Spleen (tissue), 11 donors: Measurements from ENCODE around the gene BTBD7. TPM values are rescaled to one million over a fixed set of nuclear protein-coding genes. Genes with fewer than 3 reads are reported as not detected.

ENCODE experiments used
- DNase-seq: peaks from one replicate; pipeline ENCODE4 v3.0.0-alpha.2; 2020
- H3K27ac ChIP-seq, 8 donors: fragments of 200-600 bp; sonication (generic) in 7 of 8; 1 replicate in 4 of 8; 2 replicates in 4 of 8; pipeline versions ENCODE4 v1.5.0 to v1.8.0; 2016 to 2021; ENCODE audit warnings: inconsistent platforms in 4 of 8, mild to moderate bottlenecking in 4 of 8, moderate library complexity in 1 of 8
- H3K27me3 ChIP-seq, 7 donors: fragments of 200-600 bp; sonication (generic) in 6 of 7; replicated peaks in 1 of 7; 1 replicate in 4 of 7; 2 replicates in 3 of 7; pipeline versions ENCODE4 v1.5.0 to v1.8.0; 2016 to 2021; ENCODE audit warnings: inconsistent platforms in 3 of 7, mild to moderate bottlenecking in 1 of 7
- H3K36me3 ChIP-seq, 6 donors: fragments of 200-600 bp; sonication (generic) in 5 of 6; 1 replicate in 4 of 6; 2 replicates in 2 of 6; pipeline versions ENCODE4 v1.5.0 to v1.8.0; 2016 to 2021; ENCODE audit warnings: inconsistent platforms in 2 of 6
- H3K4me1 ChIP-seq, 6 donors: fragments of 200-600 bp; sonication (generic) in 5 of 6; 1 replicate in 3 of 6; 2 replicates in 3 of 6; pipeline versions ENCODE4 v1.5.0 to v1.8.0; 2016 to 2021; ENCODE audit warnings: inconsistent platforms in 3 of 6
- H3K4me3 ChIP-seq, 8 donors: fragments of 200-600 bp; sonication (generic) in 7 of 8; 1 replicate in 4 of 8; 2 replicates in 4 of 8; pipeline versions ENCODE4 v1.5.0 to v1.8.0; 2016 to 2021; ENCODE audit warnings: inconsistent platforms in 4 of 8, mild to moderate bottlenecking in 4 of 8, moderate library complexity in 2 of 8
- H3K9me3 ChIP-seq, 8 donors: fragments of 200-600 bp; sonication (generic) in 7 of 8; 1 replicate in 4 of 8; 2 replicates in 4 of 8; pipeline versions ENCODE4 v1.5.0 to v1.8.0; 2016 to 2021; ENCODE audit warnings: inconsistent platforms in 4 of 8
- CTCF ChIP-seq, 11 experiments: fragments of 200-600 bp in 7 of 11; fragments of 450-650 bp in 4 of 11; sonication (generic) in 4 of 11; IDR thresholded peaks in 8 of 11; conservative IDR thresholded peaks in 3 of 11; 1 replicate in 7 of 11; 2 replicates in 4 of 11; pipeline versions ENCODE4 v1.4.0 to v1.8.0; 2016 to 2021; ENCODE audit warnings: antibody characterized with exemption in 11 of 11, inconsistent platforms in 4 of 11, mild to moderate bottlenecking in 1 of 11
- POLR2A ChIP-seq, 3 donors: fragments of 450-650 bp; IDR thresholded peaks; one replicate each; pipeline ENCODE4 v1.5.1; 2017; ENCODE audit warnings: antibody characterized with exemption in 3 of 3, mild to moderate bottlenecking in 1 of 3
- POLR2AphosphoS5 ChIP-seq, 3 donors: sonication (generic); formaldehyde crosslinking; IDR thresholded peaks; one replicate each; pipeline ENCODE4 v1.5.1; 2017; ENCODE audit warnings: antibody characterized with exemption in 3 of 3
- WGBS, 5 donors: extraction: QIAGEN DNeasy Blood & Tissue Kit in 3 of 5; methylation state at CpG; one replicate each; pipeline versions ENCODE4 v1.1.5 to v1.1.7; 2013 to 2018; 5-methylcytosine and 5-hydroxymethylcytosine counted together
- intact Hi-C: fragments of 100-400 bp; cut with DNase I; formaldehyde crosslinking; loops from one replicate; pipeline ENCODE4 v1.15.0; 2023; ENCODE audit warnings: low total_unique reads
- polyA plus RNA-seq, 3 donors: library from polyadenylated mRNA; stranded (reverse); fragments of 200-250 nt; gene quantifications; one replicate each; pipeline ENCODE4 v1.2.1, GENCODE V29; 2013
- total RNA-seq, 7 donors: library from RNA; depleted of rRNA in 3 of 7; stranded (reverse); fragments of >200 nt in 3 of 7; fragmentation: NEBNext Ultra II Directional in 4 of 7; extraction: Animal tissue kit (Norgen Biotek cat#: 25700) in 4 of 7; gene quantifications; one replicate each; pipeline versions ENCODE4 v1.1.0 to v1.2.1, GENCODE V29; 2016 to 2021
- donor health status: healthy with polysubstance abuse.
- donor health status: DM: no; HTN: no; CAD: no; lungs with moderate emphysema.
- donor health status: DM: no; HTN: no; CAD: no.
- donor health status: Bipolar disorder and iron deficiency.
- donor health status: healthy.
- donor health status: DM: no; HTN: no; CAD: no.
- donor health status: DM: yes; HTN: yes; CAD: no.

Gene BTBD7
- total and polyA plus RNA-seq, 10 donors, result 5.0 to 48.4 (median 29.5) TPM

- 74 to 88% (median 86%) methylated on average over 2 of the region's 2 CpGs for WGBS, 5 donors
- H3K4me1 ChIP-seq, result peaks cover 0 to 68% (median 28%) of the 10 kb centered on the region in 6 donors
- DNase-seq, result no peak
These were observed 23.3 kb downstream of the BTBD7 start for GRCh38 chr14:93309427-93309966.

GRCh38 chr14:93308686-93309345 is 24.0 kb downstream of the BTBD7 start:
- H3K27ac ChIP-seq, result no peak overlapping the region
- WGBS, 5 donors, result 80 to 91% (median 84%) methylated on average over 2 of the region's 2 CpGs
- peaks cover 0 to 75% (median 32%) of the 10 kb centered on the region in 6 donors for H3K4me1 ChIP-seq
- no peaks in the 10 kb centered on the region for H3K9me3 ChIP-seq
- DNase-seq, result no peak
- TF ChIP-seq CTCF (IDR thresholded peaks at IDR 0.05 in 8 of 11, conservative IDR thresholded peaks at IDR 0.05 in 3 of 11), result no peak
- TF ChIP-seq POLR2AphosphoS5 (IDR thresholded peaks at IDR 0.05), result no peak
- no peak for TF ChIP-seq POLR2A (IDR thresholded peaks at IDR 0.05)
- no peak overlapping the region for H3K4me3 ChIP-seq
- intact Hi-C loops, result no loop called here
- no peaks in the 10 kb centered on the region for H3K36me3 ChIP-seq
- no peaks in the 10 kb centered on the region for H3K27me3 ChIP-seq

More at GRCh38 chr14:93309427-93309966, 23.3 kb downstream of the BTBD7 start:
- H3K9me3 ChIP-seq, result no peaks in the 10 kb centered on the region
- H3K27me3 ChIP-seq, result no peaks in the 10 kb centered on the region
- no peak overlapping the region for H3K4me3 ChIP-seq
- H3K36me3 ChIP-seq, result no peaks in the 10 kb centered on the region
- TF ChIP-seq POLR2A (IDR thresholded peaks at IDR 0.05) (no peak), CTCF (IDR thresholded peaks at IDR 0.05 in 8 of 11, conservative IDR thresholded peaks at IDR 0.05 in 3 of 11) (no peak), POLR2AphosphoS5 (IDR thresholded peaks at IDR 0.05) (no peak)
- H3K27ac ChIP-seq, result no peak overlapping the region
- intact Hi-C loops, result no loop called here

- H3K27ac ChIP-seq, result no peak overlapping the region
- no peak for DNase-seq
- H3K27me3 ChIP-seq, result no peaks in the 10 kb centered on the region
- no peaks in the 10 kb centered on the region for H3K36me3 ChIP-seq
- no peaks in the 10 kb centered on the region for H3K9me3 ChIP-seq
- H3K4me3 ChIP-seq, result no peak overlapping the region
- intact Hi-C loops, result no loop called here
- no peak for TF ChIP-seq POLR2A (IDR thresholded peaks at IDR 0.05)
- no peak for TF ChIP-seq POLR2AphosphoS5 (IDR thresholded peaks at IDR 0.05)
- TF ChIP-seq CTCF (IDR thresholded peaks at IDR 0.05 in 8 of 11, conservative IDR thresholded peaks at IDR 0.05 in 3 of 11), result no peak
- H3K4me1 ChIP-seq, result peaks cover 0 to 81% (median 34%) of the 10 kb centered on the region in 6 donors
These were observed 26.0 kb downstream of the BTBD7 start for GRCh38 chr14:93306812-93307211.

- peaks cover 0 to 88% (median 34%) of the 10 kb centered on the region in 6 donors for H3K4me1 ChIP-seq
- no peaks in the 10 kb centered on the region for H3K36me3 ChIP-seq
- 63 to 83% (median 79%) methylated on average over 6 of the region's 6 CpGs for WGBS, 5 donors
- intact Hi-C loops, result no loop called here
- TF ChIP-seq CTCF (IDR thresholded peaks at IDR 0.05 in 8 of 11, conservative IDR thresholded peaks at IDR 0.05 in 3 of 11), result no peak
- DNase-seq, result no peak
- H3K27me3 ChIP-seq, result no peaks in the 10 kb centered on the region
- H3K27ac ChIP-seq, result peak overlapping the region in 2 of 8 donors; percentile 14 to 16
- H3K4me3 ChIP-seq, result no peak overlapping the region
- no peaks in the 10 kb centered on the region for H3K9me3 ChIP-seq
These were observed 27.0 kb downstream of the BTBD7 start for GRCh38 chr14:93305725-93306418.
